ENCODE measurements around the gene ACTN3.

The ACTN3 gene

GRCh38 chr11:66564984-66565383 lies 18.3 kb downstream of the ACTN3 start:
- Histone ChIP-seq H3K4me1 (ENCODE audit: control insufficient read depth, insufficient read depth, low read length, unreplicated experiment) (no peaks in the 10 kb centered on the region), H3K27me3 (ENCODE audit: insufficient read depth, low read length) (no peaks in the 10 kb centered on the region), H3K36me3 (ENCODE audit: insufficient read depth, low read length) (no peaks in the 10 kb centered on the region)

GRCh38 chr11:66566221-66566620 lies 19.5 kb downstream of the ACTN3 start:
- Histone ChIP-seq H2AFZ (ENCODE audit: low read length, unreplicated experiment) (no peak overlapping the region), H3K27ac (ENCODE audit: low read depth, low read length) (no peak overlapping the region), H3K4me1 (ENCODE audit: control insufficient read depth, insufficient read depth, low read length, unreplicated experiment) (no peaks in the 10 kb centered on the region), H3K27me3 (ENCODE audit: insufficient read depth, low read length) (no peaks in the 10 kb centered on the region), H3K79me2 (ENCODE audit: control insufficient read depth, insufficient read depth, low read length, unreplicated experiment) (no peaks in the 10 kb centered on the region), H3K36me3 (ENCODE audit: insufficient read depth, low read length) (no peaks in the 10 kb centered on the region), H3K4me3 (ENCODE audit: low read depth, low read length) (no peak overlapping the region)

More at GRCh38 chr11:66564984-66565383, 18.3 kb downstream of the ACTN3 start:
- H2AFZ ChIP-seq (ENCODE audit: low read length, unreplicated experiment) = no peak overlapping the region
- H3K27ac ChIP-seq (ENCODE audit: low read depth, low read length) = no peak overlapping the region
- no peak overlapping the region for H3K4me3 ChIP-seq (ENCODE audit: low read depth, low read length)
- H3K79me2 ChIP-seq (ENCODE audit: control insufficient read depth, insufficient read depth, low read length, unreplicated experiment) = no peaks in the 10 kb centered on the region

GRCh38 chr11:66567787-66568123 lies 21.1 kb downstream of the ACTN3 start:
- H3K27me3 ChIP-seq (ENCODE audit: insufficient read depth, low read length) = no peaks in the 10 kb centered on the region
- no peaks in the 10 kb centered on the region for H3K4me1 ChIP-seq (ENCODE audit: control insufficient read depth, insufficient read depth, low read length, unreplicated experiment)
- no peaks in the 10 kb centered on the region for H3K36me3 ChIP-seq (ENCODE audit: insufficient read depth, low read length)
- no peak overlapping the region for H3K27ac ChIP-seq (ENCODE audit: low read depth, low read length)
- H3K4me3 ChIP-seq (ENCODE audit: low read depth, low read length) = peak overlapping the region; percentile 78
- no peaks in the 10 kb centered on the region for H3K79me2 ChIP-seq (ENCODE audit: control insufficient read depth, insufficient read depth, low read length, unreplicated experiment)
- peak overlapping the region; percentile 78 for H2AFZ ChIP-seq (ENCODE audit: low read length, unreplicated experiment)

- Histone ChIP-seq H3K27ac (ENCODE audit: low read depth, low read length) (no peak within 1 kb of the TSS), H3K27me3 (ENCODE audit: insufficient read depth, low read length) (no peaks in the 10 kb centered on the region), H3K4me3 (ENCODE audit: low read depth, low read length) (peak within 1 kb of the TSS; percentile 78), H2AFZ (ENCODE audit: low read length, unreplicated experiment) (peak within 1 kb of the TSS; percentile 78), H3K36me3 (ENCODE audit: insufficient read depth, low read length) (no peaks in the 10 kb centered on the region), H3K79me2 (ENCODE audit: control insufficient read depth, insufficient read depth, low read length, unreplicated experiment) (no peaks in the 10 kb centered on the region), H3K4me1 (ENCODE audit: control insufficient read depth, insufficient read depth, low read length, unreplicated experiment) (no peaks in the 10 kb centered on the region)
Observed at GRCh38 chr11:66568124-66568916, 21.6 kb downstream of the ACTN3 start, which contains the start of gene CTSF. Gene CTSF, minus strand, starts transcription at chr11:66568606. Its CDS starts 120 bp downstream, at chr11:66568486.

GRCh38 chr11:66569076-66569475 lies 22.4 kb downstream of the ACTN3 start:
- no peaks in the 10 kb centered on the region for H3K4me1 ChIP-seq (ENCODE audit: control insufficient read depth, insufficient read depth, low read length, unreplicated experiment)
- no peak overlapping the region for H3K27ac ChIP-seq (ENCODE audit: low read depth, low read length)
- no peaks in the 10 kb centered on the region for H3K27me3 ChIP-seq (ENCODE audit: insufficient read depth, low read length)
- H3K79me2 ChIP-seq (ENCODE audit: control insufficient read depth, insufficient read depth, low read length, unreplicated experiment) = no peaks in the 10 kb centered on the region
- peak overlapping the region; percentile 78; the same call in 1 of the 2 replicates for H3K4me3 ChIP-seq (ENCODE audit: low read depth, low read length)
- no peaks in the 10 kb centered on the region for H3K36me3 ChIP-seq (ENCODE audit: insufficient read depth, low read length)
- peak overlapping the region; percentile 70 for H2AFZ ChIP-seq (ENCODE audit: low read length, unreplicated experiment)

GRCh38 chr11:66570079-66570849 lies 23.6 kb downstream of the ACTN3 start:
- Histone ChIP-seq H3K27me3 (ENCODE audit: insufficient read depth, low read length) (no peaks in the 10 kb centered on the region), H2AFZ (ENCODE audit: low read length, unreplicated experiment) (no peak overlapping the region), H3K36me3 (ENCODE audit: insufficient read depth, low read length) (no peaks in the 10 kb centered on the region), H3K79me2 (ENCODE audit: control insufficient read depth, insufficient read depth, low read length, unreplicated experiment) (no peaks in the 10 kb centered on the region), H3K4me1 (ENCODE audit: control insufficient read depth, insufficient read depth, low read length, unreplicated experiment) (no peaks in the 10 kb centered on the region), H3K4me3 (ENCODE audit: low read depth, low read length) (no peak overlapping the region), H3K27ac (ENCODE audit: low read depth, low read length) (no peak overlapping the region)

- H2AFZ ChIP-seq (ENCODE audit: low read length, unreplicated experiment) = no peak overlapping the region
- no peak overlapping the region for H3K4me3 ChIP-seq (ENCODE audit: low read depth, low read length)
- H3K4me1 ChIP-seq (ENCODE audit: control insufficient read depth, insufficient read depth, low read length, unreplicated experiment) = no peaks in the 10 kb centered on the region
- no peaks in the 10 kb centered on the region for H3K79me2 ChIP-seq (ENCODE audit: control insufficient read depth, insufficient read depth, low read length, unreplicated experiment)
- no peaks in the 10 kb centered on the region for H3K27me3 ChIP-seq (ENCODE audit: insufficient read depth, low read length)
- H3K27ac ChIP-seq (ENCODE audit: low read depth, low read length) = no peak overlapping the region
- H3K36me3 ChIP-seq (ENCODE audit: insufficient read depth, low read length) = no peaks in the 10 kb centered on the region
Observed at GRCh38 chr11:66570850-66571180, 24.1 kb downstream of the ACTN3 start.

- Histone ChIP-seq H3K4me1 (ENCODE audit: control insufficient read depth, insufficient read depth, low read length, unreplicated experiment) (peaks cover 5% of the 10 kb centered on the region), H3K79me2 (ENCODE audit: control insufficient read depth, insufficient read depth, low read length, unreplicated experiment) (no peaks in the 10 kb centered on the region), H3K27me3 (ENCODE audit: insufficient read depth, low read length) (no peaks in the 10 kb centered on the region), H3K27ac (ENCODE audit: low read depth, low read length) (no peak overlapping the region), H3K36me3 (ENCODE audit: insufficient read depth, low read length) (no peaks in the 10 kb centered on the region), H3K4me3 (ENCODE audit: low read depth, low read length) (peak overlapping the region; percentile 11), H2AFZ (ENCODE audit: low read length, unreplicated experiment) (no peak overlapping the region)
Observed at GRCh38 chr11:66579017-66579606, 32.4 kb downstream of the ACTN3 start.

- Histone ChIP-seq H3K4me3 (ENCODE audit: low read depth, low read length) (no peak overlapping the region), H3K27ac (ENCODE audit: low read depth, low read length) (no peak overlapping the region), H2AFZ (ENCODE audit: low read length, unreplicated experiment) (no peak overlapping the region), H3K79me2 (ENCODE audit: control insufficient read depth, insufficient read depth, low read length, unreplicated experiment) (no peaks in the 10 kb centered on the region), H3K27me3 (ENCODE audit: insufficient read depth, low read length) (no peaks in the 10 kb centered on the region), H3K4me1 (ENCODE audit: control insufficient read depth, insufficient read depth, low read length, unreplicated experiment) (peaks cover 5% of the 10 kb centered on the region), H3K36me3 (ENCODE audit: insufficient read depth, low read length) (no peaks in the 10 kb centered on the region)
Observed at GRCh38 chr11:66580803-66581202, 34.1 kb downstream of the ACTN3 start.

- H3K36me3 ChIP-seq (ENCODE audit: insufficient read depth, low read length) = no peaks in the 10 kb centered on the region
- H3K79me2 ChIP-seq (ENCODE audit: control insufficient read depth, insufficient read depth, low read length, unreplicated experiment) = no peaks in the 10 kb centered on the region
- H3K27me3 ChIP-seq (ENCODE audit: insufficient read depth, low read length) = no peaks in the 10 kb centered on the region
- no peak overlapping the region for H3K27ac ChIP-seq (ENCODE audit: low read depth, low read length)
- peaks cover 5% of the 10 kb centered on the region for H3K4me1 ChIP-seq (ENCODE audit: control insufficient read depth, insufficient read depth, low read length, unreplicated experiment)
- no peak overlapping the region for H3K4me3 ChIP-seq (ENCODE audit: low read depth, low read length)
- H2AFZ ChIP-seq (ENCODE audit: low read length, unreplicated experiment) = no peak overlapping the region
Observed at GRCh38 chr11:66581261-66581660, 34.6 kb downstream of the ACTN3 start.

All from ACC112 (cell line).